Osteocyte (in vitro differentiated cells): ENCODE data around the gene MDC1. TPM values are rescaled to one million over a fixed set of nuclear protein-coding genes. Genes with fewer than 3 reads are reported as not detected.
A peak's percentile ranks its signal among the peaks of the same experiment; 100 is the strongest.

Experiments used
- DNase-seq: peaks from one replicate; pipeline ENCODE4 v3.0.0; 2021; ENCODE audit warnings: mixed read lengths; ENCODE audit not compliant: unreplicated experiment; ENCODE audit errors: extremely low spot score
- H3K27ac Mint-ChIP-seq: one replicate; pipeline ENCODE4 v1.8.0; 2021; ENCODE audit warnings: mild to moderate bottlenecking, mixed read lengths; ENCODE audit not compliant: unreplicated experiment
- H3K27me3 Mint-ChIP-seq: one replicate; pipeline ENCODE4 v1.8.0; 2021; ENCODE audit warnings: mixed read lengths; ENCODE audit not compliant: unreplicated experiment
- H3K36me3 Mint-ChIP-seq: one replicate; pipeline ENCODE4 v1.8.0; 2021; ENCODE audit warnings: mixed read lengths; ENCODE audit not compliant: unreplicated experiment
- H3K4me1 Mint-ChIP-seq: one replicate; pipeline ENCODE4 v1.8.0; 2021; ENCODE audit warnings: mixed read lengths; ENCODE audit not compliant: unreplicated experiment
- H3K4me3 Mint-ChIP-seq: one replicate; pipeline ENCODE4 v1.8.0; 2021; ENCODE audit warnings: mild to moderate bottlenecking, moderate library complexity, mixed read lengths; ENCODE audit not compliant: unreplicated experiment
- H3K9me3 Mint-ChIP-seq: one replicate; pipeline ENCODE4 v1.8.0; 2021; ENCODE audit warnings: mixed read lengths; ENCODE audit not compliant: unreplicated experiment
- CTCF ChIP-seq: fragments of 200-600 bp; sonication (generic); IDR thresholded peaks from 2 replicates; pipeline ENCODE4 v1.5.0; 2021; ENCODE audit warnings: antibody characterized with exemption, mild to moderate bottlenecking, moderate library complexity
- total RNA-seq: library from RNA; stranded (reverse); gene quantifications from 2 replicates; pipeline ENCODE4 v1.2.1, GENCODE V29; 2021

Gene MDC1
- total RNA-seq, 1 donor from 2014 or later: 37.7 TPM

GRCh38 chr6:30716879-30717128 is 277 bp downstream of the MDC1 start:
- Mint-ChIP-seq H3K4me1 (peaks cover 33% of the 10 kb centered on the region), H3K27me3 (no peaks in the 10 kb centered on the region), H3K27ac (peak overlapping the region; percentile 99), H3K9me3 (no peaks in the 10 kb centered on the region), H3K4me3 (peak overlapping the region; percentile 96), H3K36me3 (peaks cover 37% of the 10 kb centered on the region)
- TF ChIP-seq CTCF: no peak
- no peak for DNase-seq

- H3K36me3 Mint-ChIP-seq: peaks cover 34% of the 10 kb centered on the region
- DNase-seq: no peak
- H3K9me3 Mint-ChIP-seq: no peaks in the 10 kb centered on the region
- TF ChIP-seq CTCF: no peak
- H3K4me3 Mint-ChIP-seq: no peak overlapping the region
- no peaks in the 10 kb centered on the region for H3K27me3 Mint-ChIP-seq
- H3K4me1 Mint-ChIP-seq: peaks cover 26% of the 10 kb centered on the region
- H3K27ac Mint-ChIP-seq: no peak overlapping the region
Measured at GRCh38 chr6:30714263-30714662, 2.8 kb downstream of the MDC1 start.

- no peak for DNase-seq
- no peak for TF ChIP-seq CTCF
- Mint-ChIP-seq H3K27ac (no peak overlapping the region), H3K4me1 (peaks cover 21% of the 10 kb centered on the region), H3K27me3 (no peaks in the 10 kb centered on the region), H3K4me3 (no peak overlapping the region), H3K36me3 (peaks cover 43% of the 10 kb centered on the region), H3K9me3 (no peaks in the 10 kb centered on the region)
Measured at GRCh38 chr6:30712441-30712945, 4.6 kb downstream of the MDC1 start.

- TF ChIP-seq CTCF: no peak
- H3K36me3 Mint-ChIP-seq: peaks cover 46% of the 10 kb centered on the region
- H3K4me1 Mint-ChIP-seq: peaks cover 20% of the 10 kb centered on the region
- H3K4me3 Mint-ChIP-seq: no peak overlapping the region
- H3K27ac Mint-ChIP-seq: no peak overlapping the region
- DNase-seq: no peak
- no peaks in the 10 kb centered on the region for H3K9me3 Mint-ChIP-seq
- no peaks in the 10 kb centered on the region for H3K27me3 Mint-ChIP-seq
Measured at GRCh38 chr6:30711758-30712380, 5.2 kb downstream of the MDC1 start.

GRCh38 chr6:30709101-30709868 is 7.8 kb downstream of the MDC1 start:
- peaks cover 55% of the 10 kb centered on the region for H3K36me3 Mint-ChIP-seq
- DNase-seq: no peak
- TF ChIP-seq CTCF: no peak
- H3K4me1 Mint-ChIP-seq: peaks cover 12% of the 10 kb centered on the region
- no peaks in the 10 kb centered on the region for H3K9me3 Mint-ChIP-seq
- H3K4me3 Mint-ChIP-seq: no peak overlapping the region
- no peak overlapping the region for H3K27ac Mint-ChIP-seq
- H3K27me3 Mint-ChIP-seq: no peaks in the 10 kb centered on the region
